KMS-11 (cell line): Measurements from ENCODE around the gene OR10G7.

Source experiments
- H2AFZ ChIP-seq: fragments of 200-600 bp; sonication (generic); 2 replicates; pipeline ENCODE4 v1.6.1; 2016; ENCODE audit warnings: antibody characterized with exemption, mixed run types, low read depth
- H3K27ac ChIP-seq: fragments of 200-600 bp; sonication (generic); 2 replicates; pipeline ENCODE4 v1.6.1; 2016; ENCODE audit warnings: mild to moderate bottlenecking, mixed run types
- H3K27me3 ChIP-seq: fragments of 200-600 bp; sonication (generic); 2 replicates; pipeline ENCODE4 v1.6.1; 2017; ENCODE audit warnings: mild to moderate bottlenecking, low read depth, mixed run types, moderate library complexity; ENCODE audit not compliant: insufficient read depth
- H3K36me3 ChIP-seq: fragments of 200-600 bp; sonication (generic); 2 replicates; pipeline ENCODE4 v1.6.1; 2017; ENCODE audit warnings: mild to moderate bottlenecking, mixed run types; ENCODE audit not compliant: insufficient read depth
- H3K4me1 ChIP-seq: fragments of 200-600 bp; sonication (generic); 2 replicates; pipeline ENCODE4 v1.6.1; 2016; ENCODE audit warnings: mild to moderate bottlenecking, low read depth, mixed run types; ENCODE audit not compliant: poor library complexity, severe bottlenecking
- H3K4me2 ChIP-seq: fragments of 200-600 bp; sonication (generic); 2 replicates; pipeline ENCODE4 v1.7.0; 2016; ENCODE audit warnings: mild to moderate bottlenecking, mixed run types
- H3K4me3 ChIP-seq: fragments of 200-600 bp; sonication (generic); IDR thresholded peaks from 2 replicates; pipeline ENCODE4 v1.6.1; 2017; ENCODE audit warnings: low read depth, low read length, mixed read lengths; ENCODE audit not compliant: insufficient read depth
- H3K79me2 ChIP-seq: fragments of 200-600 bp; sonication (generic); 2 replicates; pipeline ENCODE4 v1.6.1; 2016; ENCODE audit warnings: low read depth, mixed run types; ENCODE audit not compliant: insufficient read depth
- H3K9ac ChIP-seq: fragments of 200-600 bp; sonication (generic); 2 replicates; pipeline ENCODE4 v1.6.1; 2016; ENCODE audit warnings: mild to moderate bottlenecking, mixed run types
- H4K20me1 ChIP-seq: fragments of 200-600 bp; sonication (generic); 2 replicates; pipeline ENCODE4 v1.6.1; 2016; ENCODE audit warnings: mild to moderate bottlenecking, mixed run types; ENCODE audit not compliant: insufficient read depth
- CTCF ChIP-seq: fragments of 200-600 bp; sonication (generic); conservative IDR thresholded peaks from 2 replicates; pipeline ENCODE4 v1.6.1; 2017; ENCODE audit warnings: low read depth, mild to moderate bottlenecking, antibody characterized with exemption, low read length, moderate library complexity, mixed read lengths

OR10G7 gene

GRCh38 chr11:124072147-124072546 lies 31.0 kb upstream of the OR10G7 start:
- no peaks in the 10 kb centered on the region for H3K27me3 ChIP-seq

GRCh38 chr11:124071623-124071948 lies 30.5 kb upstream of the OR10G7 start:
- Histone ChIP-seq H3K9ac (no peak overlapping the region), H3K36me3 (no peaks in the 10 kb centered on the region), H3K4me1 (peaks cover 9% of the 10 kb centered on the region), H3K27ac (no peak overlapping the region), H3K79me2 (no peaks in the 10 kb centered on the region), H3K4me2 (no peak overlapping the region), H3K4me3 (no peak overlapping the region), H2AFZ (no peak overlapping the region), H4K20me1 (no peaks in the 10 kb centered on the region), H3K27me3 (no peaks in the 10 kb centered on the region)
- peak; percentile 33; the same call in 1 of the 2 replicates for TF ChIP-seq CTCF

More at GRCh38 chr11:124072147-124072546, 31.0 kb upstream of the OR10G7 start:
- H3K27ac ChIP-seq: no peak overlapping the region
- H2AFZ ChIP-seq: no peak overlapping the region
- H3K36me3 ChIP-seq: no peaks in the 10 kb centered on the region
- H3K9ac ChIP-seq: no peak overlapping the region
- H3K4me1 ChIP-seq: peaks cover 9% of the 10 kb centered on the region
- no peak for TF ChIP-seq CTCF
- no peaks in the 10 kb centered on the region for H3K79me2 ChIP-seq
- no peaks in the 10 kb centered on the region for H4K20me1 ChIP-seq
- no peak overlapping the region for H3K4me3 ChIP-seq
- no peak overlapping the region for H3K4me2 ChIP-seq

- Histone ChIP-seq H3K79me2 (no peaks in the 10 kb centered on the region), H4K20me1 (no peaks in the 10 kb centered on the region), H3K4me1 (peaks cover 9% of the 10 kb centered on the region), H3K9ac (no peak overlapping the region), H3K27me3 (no peaks in the 10 kb centered on the region), H3K27ac (no peak overlapping the region), H3K36me3 (no peaks in the 10 kb centered on the region), H2AFZ (peak overlapping the region; percentile 20; the same call in 1 of the 2 replicates), H3K4me2 (no peak overlapping the region; the same call in 1 of the 2 replicates), H3K4me3 (no peak overlapping the region)
- peak; percentile 72; the same call in 1 of the 2 replicates for TF ChIP-seq CTCF
Measured at GRCh38 chr11:124070915-124071622, 29.9 kb upstream of the OR10G7 start.

GRCh38 chr11:124069429-124070401 lies 28.6 kb upstream of the OR10G7 start:
- no peaks in the 10 kb centered on the region for H3K27me3 ChIP-seq
- H3K9ac ChIP-seq: no peak overlapping the region
- H3K36me3 ChIP-seq: no peaks in the 10 kb centered on the region
- H3K4me3 ChIP-seq: no peak overlapping the region
- no peak overlapping the region for H3K27ac ChIP-seq
- H3K4me2 ChIP-seq: peak overlapping the region; percentile 25; the same call in 1 of the 2 replicates
- H3K79me2 ChIP-seq: no peaks in the 10 kb centered on the region
- H4K20me1 ChIP-seq: no peaks in the 10 kb centered on the region
- TF ChIP-seq CTCF: peak; percentile 45
- H3K4me1 ChIP-seq: peaks cover 9% of the 10 kb centered on the region
- peak overlapping the region; percentile 64; the same call in 1 of the 2 replicates for H2AFZ ChIP-seq
